HepG2 (cell line): ENCODE results near the gene TSPAN17. TPM values are rescaled to one million over a fixed set of nuclear protein-coding genes. Genes with fewer than 3 reads are reported as not detected.

Source experiments
- ATRX ChIP-seq: sonication (generic); formaldehyde crosslinking; IDR thresholded peaks from 2 replicates; pipeline ENCODE4 v1.4.0; 2020; ENCODE audit warnings: missing genetic modification reagents, borderline replicate concordance
- KDM3A ChIP-seq: IDR thresholded peaks from 2 replicates; pipeline ENCODE4 v1.6.1; 2018; ENCODE audit warnings: low read depth, missing compliant biosample characterization
- KDM6A ChIP-seq: IDR thresholded peaks from 2 replicates; pipeline ENCODE4 v1.6.1; 2016; ENCODE audit warnings: low read depth
- MED1 ChIP-seq: sonication (generic); formaldehyde crosslinking; IDR thresholded peaks from 2 replicates; pipeline ENCODE4 v1.4.0; 2020; ENCODE audit warnings: missing genetic modification reagents
- MED8 ChIP-seq: sonication (generic); formaldehyde crosslinking; IDR thresholded peaks from 2 replicates; pipeline ENCODE4 v1.8.1; 2023; ENCODE audit warnings: mild to moderate bottlenecking, missing genetic modification reagents; ENCODE audit not compliant: insufficient replicate concordance
- MEF2D ChIP-seq: sonication (generic); formaldehyde crosslinking; IDR thresholded peaks from 2 replicates; pipeline ENCODE4 v1.5.1; 2020; ENCODE audit warnings: mild to moderate bottlenecking, missing genetic modification reagents
- POLR2G ChIP-seq: fragments of 200-400 bp; formaldehyde crosslinking; IDR thresholded peaks from 2 replicates; pipeline ENCODE4 v1.6.1; 2018; ENCODE audit warnings: mild to moderate bottlenecking, low read depth, low read length, moderate library complexity
- SALL2 ChIP-seq: sonication (generic); formaldehyde crosslinking; IDR thresholded peaks from 2 replicates; pipeline ENCODE4 v1.8.1; 2023; ENCODE audit warnings: mild to moderate bottlenecking, missing genetic modification reagents, inconsistent platforms
- SMYD3 ChIP-seq: sonication (generic); formaldehyde crosslinking; IDR thresholded peaks from 2 replicates; pipeline ENCODE4 v1.8.1; 2023; ENCODE audit warnings: mild to moderate bottlenecking, missing genetic modification reagents
- ZFP90 ChIP-seq: sonication (generic); formaldehyde crosslinking; IDR thresholded peaks from 2 replicates; pipeline ENCODE4 v1.8.0; 2022; ENCODE audit warnings: missing genetic modification reagents, mild to moderate bottlenecking, inconsistent platforms, borderline replicate concordance
- ZNF256 ChIP-seq: sonication (generic); formaldehyde crosslinking; conservative IDR thresholded peaks from 2 replicates; pipeline ENCODE4 v1.4.0; 2020; ENCODE audit warnings: missing genetic modification reagents
- ZNF33A ChIP-seq: sonication (generic); formaldehyde crosslinking; IDR thresholded peaks from 2 replicates; pipeline ENCODE4 v1.5.1; 2020; ENCODE audit warnings: missing genetic modification reagents, mild to moderate bottlenecking, moderate library complexity, borderline replicate concordance
- ZNF562 ChIP-seq: sonication (generic); formaldehyde crosslinking; IDR thresholded peaks from 2 replicates; pipeline ENCODE4 v1.8.0; 2022; ENCODE audit warnings: missing genetic modification reagents, borderline replicate concordance
- polyA plus RNA-seq, 8 experiments: library from polyadenylated mRNA; depleted of rRNA in 3 of 8; stranded (reverse) in 7 of 8; unstranded in 1 of 8; fragments of >200 nt; fragmentation: Illumina TruSeq in 4 of 8; extraction: Trizol in 4 of 8; gene quantifications; 2 replicates each; pipeline versions ENCODE4 v1.2.1 to v1.2.3, GENCODE V29; 2011 to 2016; ENCODE audit warnings: low read depth in 4 of 8, missing spikeins in 1 of 8, mixed read lengths in 1 of 8; ENCODE audit not compliant: insufficient read depth in 1 of 8
- total RNA-seq, 5 experiments: library from RNA; depleted of rRNA; stranded (reverse); fragments of >200 nt; fragmentation: Illumina TruSeq; extraction: Trizol; gene quantifications; 2 replicates each; pipeline ENCODE4 v1.2.3, GENCODE V29; 2016; ENCODE audit warnings: low read depth in 1 of 5
- TF ChIP-seq, protein P1 (sequence below): sonication (generic); formaldehyde crosslinking; IDR thresholded peaks from 2 replicates; pipeline ENCODE4 v1.4.0; 2020; ENCODE audit warnings: missing genetic modification reagents
- TF ChIP-seq, protein P2 (sequence below): sonication (generic); formaldehyde crosslinking; IDR thresholded peaks from 2 replicates; pipeline ENCODE4 v1.4.0; 2020; ENCODE audit warnings: mild to moderate bottlenecking, low read depth, missing genetic modification reagents
- TF ChIP-seq, protein P3 (sequence below): sonication (generic); formaldehyde crosslinking; IDR thresholded peaks from 2 replicates; pipeline ENCODE4 v1.8.1; 2023; ENCODE audit warnings: missing genetic modification reagents, inconsistent platforms, borderline replicate concordance
- TF ChIP-seq, protein P4 (sequence below): sonication (generic); formaldehyde crosslinking; IDR thresholded peaks from 2 replicates; pipeline ENCODE4 v1.5.1; 2020; ENCODE audit warnings: missing genetic modification reagents, mild to moderate bottlenecking, borderline replicate concordance
- TF ChIP-seq, protein P5 (sequence below): sonication (generic); formaldehyde crosslinking; IDR thresholded peaks from 2 replicates; pipeline ENCODE4 v1.5.1; 2020; ENCODE audit warnings: missing genetic modification reagents, mild to moderate bottlenecking, borderline replicate concordance
- TF ChIP-seq, protein P6 (sequence below): sonication (generic); formaldehyde crosslinking; IDR thresholded peaks from 2 replicates; pipeline ENCODE4 v1.5.1; 2020; ENCODE audit warnings: mild to moderate bottlenecking, moderate library complexity, missing genetic modification reagents

Gene TSPAN17
- total and polyA plus RNA-seq, 2 of the 13 experiments (the other 11 are each of a cell fraction or from before 2014, with no cell fraction given) = 11.5 to 15.0 TPM

DNA sequence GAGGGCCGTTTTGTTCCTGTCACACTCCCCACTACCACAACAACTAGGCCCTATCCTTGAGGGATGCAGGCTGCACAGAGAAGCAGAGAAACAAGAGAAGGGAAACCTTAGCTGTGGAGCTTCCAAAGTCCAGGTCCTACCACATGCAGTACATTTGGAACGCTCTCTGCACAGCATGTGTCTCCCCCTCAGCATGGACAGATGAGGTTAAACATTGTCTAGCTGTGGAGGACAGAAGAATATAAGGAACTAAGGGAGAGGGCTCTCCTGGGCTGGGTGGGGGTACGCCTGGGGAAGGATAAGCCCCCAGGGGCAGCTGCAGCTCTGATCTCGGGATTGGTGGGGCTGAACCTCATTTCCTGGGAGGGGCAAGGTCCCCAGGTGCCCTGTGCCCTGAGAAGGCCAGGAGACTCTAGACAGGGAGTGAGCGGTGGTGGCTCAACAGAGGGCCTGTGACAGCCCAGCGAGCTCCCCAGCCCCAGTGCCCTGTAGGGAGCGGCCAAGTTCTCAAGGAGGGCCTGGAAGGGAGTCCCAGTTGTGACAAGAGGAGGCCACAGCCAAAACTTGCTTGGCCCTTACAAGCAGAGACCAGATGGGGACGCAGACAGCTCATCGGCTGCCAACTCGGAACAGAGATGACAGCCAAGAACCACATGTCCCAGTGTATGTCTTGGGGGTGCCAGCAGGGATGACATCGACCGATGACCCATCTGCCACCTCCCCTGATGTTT, 30.1 kb downstream of the TSPAN17 start (continued):
- TF ChIP-seq, protein P1, sequence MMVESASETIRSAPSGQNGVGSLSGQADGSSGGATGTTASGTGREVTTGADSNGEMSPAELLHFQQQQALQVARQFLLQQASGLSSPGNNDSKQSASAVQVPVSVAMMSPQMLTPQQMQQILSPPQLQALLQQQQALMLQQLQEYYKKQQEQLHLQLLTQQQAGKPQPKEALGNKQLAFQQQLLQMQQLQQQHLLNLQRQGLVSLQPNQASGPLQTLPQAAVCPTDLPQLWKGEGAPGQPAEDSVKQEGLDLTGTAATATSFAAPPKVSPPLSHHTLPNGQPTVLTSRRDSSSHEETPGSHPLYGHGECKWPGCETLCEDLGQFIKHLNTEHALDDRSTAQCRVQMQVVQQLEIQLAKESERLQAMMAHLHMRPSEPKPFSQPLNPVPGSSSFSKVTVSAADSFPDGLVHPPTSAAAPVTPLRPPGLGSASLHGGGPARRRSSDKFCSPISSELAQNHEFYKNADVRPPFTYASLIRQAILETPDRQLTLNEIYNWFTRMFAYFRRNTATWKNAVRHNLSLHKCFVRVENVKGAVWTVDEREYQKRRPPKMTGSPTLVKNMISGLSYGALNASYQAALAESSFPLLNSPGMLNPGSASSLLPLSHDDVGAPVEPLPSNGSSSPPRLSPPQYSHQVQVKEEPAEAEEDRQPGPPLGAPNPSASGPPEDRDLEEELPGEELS = 0 out of 2 replicates have a peak, but pooled peaks have one; percentile 24
- TF ChIP-seq ATRX = no peak
- peak; percentile 5 for TF ChIP-seq MED8 (CRISPR knock-in tag)
- TF ChIP-seq, protein P2, sequence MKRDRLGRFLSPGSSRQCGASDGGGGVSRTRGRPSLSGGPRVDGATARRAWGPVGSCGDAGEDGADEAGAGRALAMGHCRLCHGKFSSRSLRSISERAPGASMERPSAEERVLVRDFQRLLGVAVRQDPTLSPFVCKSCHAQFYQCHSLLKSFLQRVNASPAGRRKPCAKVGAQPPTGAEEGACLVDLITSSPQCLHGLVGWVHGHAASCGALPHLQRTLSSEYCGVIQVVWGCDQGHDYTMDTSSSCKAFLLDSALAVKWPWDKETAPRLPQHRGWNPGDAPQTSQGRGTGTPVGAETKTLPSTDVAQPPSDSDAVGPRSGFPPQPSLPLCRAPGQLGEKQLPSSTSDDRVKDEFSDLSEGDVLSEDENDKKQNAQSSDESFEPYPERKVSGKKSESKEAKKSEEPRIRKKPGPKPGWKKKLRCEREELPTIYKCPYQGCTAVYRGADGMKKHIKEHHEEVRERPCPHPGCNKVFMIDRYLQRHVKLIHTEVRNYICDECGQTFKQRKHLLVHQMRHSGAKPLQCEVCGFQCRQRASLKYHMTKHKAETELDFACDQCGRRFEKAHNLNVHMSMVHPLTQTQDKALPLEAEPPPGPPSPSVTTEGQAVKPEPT (CRISPR knock-in tag) = no peak
- TF ChIP-seq, protein P3, sequence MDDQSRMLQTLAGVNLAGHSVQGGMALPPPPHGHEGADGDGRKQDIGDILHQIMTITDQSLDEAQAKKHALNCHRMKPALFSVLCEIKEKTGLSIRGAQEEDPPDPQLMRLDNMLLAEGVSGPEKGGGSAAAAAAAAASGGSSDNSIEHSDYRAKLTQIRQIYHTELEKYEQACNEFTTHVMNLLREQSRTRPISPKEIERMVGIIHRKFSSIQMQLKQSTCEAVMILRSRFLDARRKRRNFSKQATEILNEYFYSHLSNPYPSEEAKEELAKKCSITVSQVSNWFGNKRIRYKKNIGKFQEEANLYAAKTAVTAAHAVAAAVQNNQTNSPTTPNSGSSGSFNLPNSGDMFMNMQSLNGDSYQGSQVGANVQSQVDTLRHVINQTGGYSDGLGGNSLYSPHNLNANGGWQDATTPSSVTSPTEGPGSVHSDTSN (CRISPR knock-in tag) = no peak
- TF ChIP-seq ZNF256 (CRISPR knock-in tag) = no peak
- no peak for TF ChIP-seq SALL2
- TF ChIP-seq ZFP90 (CRISPR knock-in tag) = no peak
- TF ChIP-seq SMYD3 (CRISPR knock-in tag) = no peak
- TF ChIP-seq ZNF33A (CRISPR knock-in tag) = no peak
- no peak; the same call in 1 of the 2 replicates for TF ChIP-seq MEF2D
- TF ChIP-seq ZNF562 (CRISPR knock-in tag) = no peak
- TF ChIP-seq, protein P4, sequence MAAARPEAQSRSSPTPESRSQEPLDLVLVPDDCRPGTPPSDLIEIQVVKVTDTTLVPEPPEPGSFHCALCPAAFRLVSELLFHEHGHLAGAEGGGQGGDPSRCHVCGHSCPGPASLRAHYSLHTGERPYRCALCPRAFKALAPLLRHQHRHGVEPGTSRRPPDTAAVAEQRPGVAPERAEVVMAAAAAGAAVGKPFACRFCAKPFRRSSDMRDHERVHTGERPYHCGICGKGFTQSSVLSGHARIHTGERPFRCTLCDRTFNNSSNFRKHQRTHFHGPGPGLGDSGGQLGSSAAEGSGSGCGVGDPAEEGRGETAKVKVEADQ (CRISPR knock-in tag) = no peak
- TF ChIP-seq, protein P5, sequence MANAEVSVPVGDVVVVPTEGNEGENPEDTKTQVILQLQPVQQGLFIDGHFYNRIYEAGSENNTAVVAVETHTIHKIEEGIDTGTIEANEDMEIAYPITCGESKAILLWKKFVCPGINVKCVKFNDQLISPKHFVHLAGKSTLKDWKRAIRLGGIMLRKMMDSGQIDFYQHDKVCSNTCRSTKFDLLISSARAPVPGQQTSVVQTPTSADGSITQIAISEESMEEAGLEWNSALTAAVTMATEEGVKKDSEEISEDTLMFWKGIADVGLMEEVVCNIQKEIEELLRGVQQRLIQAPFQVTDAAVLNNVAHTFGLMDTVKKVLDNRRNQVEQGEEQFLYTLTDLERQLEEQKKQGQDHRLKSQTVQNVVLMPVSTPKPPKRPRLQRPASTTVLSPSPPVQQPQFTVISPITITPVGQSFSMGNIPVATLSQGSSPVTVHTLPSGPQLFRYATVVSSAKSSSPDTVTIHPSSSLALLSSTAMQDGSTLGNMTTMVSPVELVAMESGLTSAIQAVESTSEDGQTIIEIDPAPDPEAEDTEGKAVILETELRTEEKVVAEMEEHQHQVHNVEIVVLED (CRISPR knock-in tag) = no peak
- no peak for TF ChIP-seq POLR2G
- TF ChIP-seq MED1 = 0 out of 2 replicates have a peak, but pooled peaks have one; percentile 16
- no peak for TF ChIP-seq KDM3A (CRISPR knock-in tag)
- TF ChIP-seq, protein P6, sequence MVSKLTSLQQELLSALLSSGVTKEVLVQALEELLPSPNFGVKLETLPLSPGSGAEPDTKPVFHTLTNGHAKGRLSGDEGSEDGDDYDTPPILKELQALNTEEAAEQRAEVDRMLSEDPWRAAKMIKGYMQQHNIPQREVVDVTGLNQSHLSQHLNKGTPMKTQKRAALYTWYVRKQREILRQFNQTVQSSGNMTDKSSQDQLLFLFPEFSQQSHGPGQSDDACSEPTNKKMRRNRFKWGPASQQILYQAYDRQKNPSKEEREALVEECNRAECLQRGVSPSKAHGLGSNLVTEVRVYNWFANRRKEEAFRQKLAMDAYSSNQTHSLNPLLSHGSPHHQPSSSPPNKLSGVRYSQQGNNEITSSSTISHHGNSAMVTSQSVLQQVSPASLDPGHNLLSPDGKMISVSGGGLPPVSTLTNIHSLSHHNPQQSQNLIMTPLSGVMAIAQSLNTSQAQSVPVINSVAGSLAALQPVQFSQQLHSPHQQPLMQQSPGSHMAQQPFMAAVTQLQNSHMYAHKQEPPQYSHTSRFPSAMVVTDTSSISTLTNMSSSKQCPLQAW (CRISPR knock-in tag) = peak; percentile 58; the same call in 1 of the 2 replicates
- TF ChIP-seq KDM6A = 0 out of 2 replicates have a peak, but pooled peaks have one; percentile 29
